Tibial nerve (tissue), 4 donors: Measurements from ENCODE around the gene APLP2. TPM values are rescaled to one million over a fixed set of nuclear protein-coding genes. Genes with fewer than 3 reads are reported as not detected.
"Not testable (repeated sequence)": the region's sequence is repeated elsewhere in the genome, so short reads cannot be mapped to it uniquely, and the experiment has no call there.

Experiments
- DNase-seq, 2 donors: peaks; one replicate each; pipeline ENCODE4 v3.0.0-alpha.2; 2019; ENCODE audit warnings: low spot score in 2 of 2
- H3K27ac ChIP-seq, 4 donors: fragments of 200-600 bp; sonication (generic) in 3 of 4; one replicate each; pipeline ENCODE4 v1.5.1; 2017 to 2019; ENCODE audit warnings: mild to moderate bottlenecking in 1 of 4
- H3K27me3 ChIP-seq, 2 donors: fragments of 200-600 bp; sonication (generic) in 1 of 2; one replicate each; pipeline versions ENCODE4 v1.5.1 to v1.6.0; 2017 to 2019
- H3K36me3 ChIP-seq, 3 donors: fragments of 200-600 bp; sonication (generic); one replicate each; pipeline ENCODE4 v1.5.1; 2018 to 2019
- H3K4me1 ChIP-seq, 4 donors: fragments of 200-600 bp; sonication (generic) in 3 of 4; one replicate each; pipeline ENCODE4 v1.5.1; 2017 to 2019
- H3K4me3 ChIP-seq, 4 donors: fragments of 200-600 bp; sonication (generic) in 3 of 4; one replicate each; pipeline ENCODE4 v1.5.1; 2017 to 2019; ENCODE audit warnings: mild to moderate bottlenecking in 1 of 4, moderate library complexity in 1 of 4
- H3K9me3 ChIP-seq, 4 donors: fragments of 200-600 bp; sonication (generic) in 3 of 4; one replicate each; pipeline ENCODE4 v1.5.1; 2017 to 2019
- CTCF ChIP-seq, 5 experiments: fragments of 200-600 bp in 3 of 5; fragments of 450-650 bp in 2 of 5; sonication (generic) in 3 of 5; IDR thresholded peaks; one replicate each; pipeline ENCODE4 v1.5.1; 2016 to 2019; ENCODE audit warnings: antibody characterized with exemption in 5 of 5, mild to moderate bottlenecking in 3 of 5, moderate library complexity in 2 of 5
- EP300 ChIP-seq, 2 donors: sonication (generic); formaldehyde crosslinking; IDR thresholded peaks; one replicate each; pipeline ENCODE4 v1.6.1; 2017; ENCODE audit warnings: antibody characterized with exemption in 2 of 2, mild to moderate bottlenecking in 1 of 2
- POLR2A ChIP-seq, 2 donors: fragments of 450-650 bp; IDR thresholded peaks; one replicate each; pipeline ENCODE4 v1.6.1; 2017; ENCODE audit warnings: antibody characterized with exemption in 2 of 2, mild to moderate bottlenecking in 2 of 2, moderate library complexity in 2 of 2
- WGBS, 2 donors: methylation state at CpG; one replicate each; pipeline ENCODE4 v1.1.5; 2018; 5-methylcytosine and 5-hydroxymethylcytosine counted together
- small RNA-seq: library from RNA; depleted of rRNA; stranded (forward); fragments of <200 nt; gene quantifications from one replicate; pipeline ENCODE3, GENCODE V24; 2016
- total RNA-seq, 4 donors: library from RNA; depleted of rRNA; stranded (reverse); fragments of >200 nt; gene quantifications; one replicate each; pipeline ENCODE4 v1.1.0, GENCODE V29; 2016

The APLP2 gene
- total RNA-seq, 4 donors from 2014 or later: 200 to 229 (median 212) TPM

DNA sequence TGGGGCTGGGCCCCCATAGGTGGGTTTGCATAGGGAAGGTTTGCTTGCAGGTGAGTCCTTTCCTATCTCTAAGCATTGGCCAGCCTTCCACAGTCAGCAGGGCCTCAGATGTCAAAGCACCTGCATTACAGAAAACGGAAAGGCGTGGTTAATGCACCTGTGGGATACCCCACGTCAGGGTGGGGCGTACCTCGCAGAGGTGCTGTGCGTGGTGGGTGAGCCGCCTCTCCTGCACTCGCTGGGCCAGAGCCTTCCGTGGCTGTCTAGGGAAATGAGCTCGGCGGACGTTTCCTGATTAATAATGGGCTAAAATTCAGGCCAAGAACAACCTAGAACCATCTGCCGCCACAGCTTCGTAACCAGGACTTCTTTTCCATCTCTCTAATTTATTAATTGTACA lies 122.2 kb downstream of the APLP2 start:
- H3K4me1 ChIP-seq: no peaks in the 10 kb centered on the region
- H3K4me3 ChIP-seq: no peak overlapping the region
- DNase-seq: no peak
- H3K36me3 ChIP-seq: no peaks in the 10 kb centered on the region
- no peaks in the 10 kb centered on the region for H3K9me3 ChIP-seq
- 90 to 93% methylated on average over 14 of the region's 14 CpGs for WGBS, 2 donors
- H3K27me3 ChIP-seq: no peaks in the 10 kb centered on the region
- no peak overlapping the region for H3K27ac ChIP-seq
- TF ChIP-seq POLR2A (IDR thresholded peaks at IDR 0.05) (no peak), EP300 (IDR thresholded peaks at IDR 0.05) (no peak), CTCF (IDR thresholded peaks at IDR 0.05) (no peak)

GRCh38 chr11:130192845-130193267 lies 123.2 kb downstream of the APLP2 start:
- Histone ChIP-seq H3K36me3 (no peaks in the 10 kb centered on the region), H3K4me1 (no peaks in the 10 kb centered on the region), H3K27me3 (no peaks in the 10 kb centered on the region), H3K9me3 (no peaks in the 10 kb centered on the region), H3K4me3 (no peak overlapping the region), H3K27ac (no peak overlapping the region)
- DNase-seq: no peak
- no peak for TF ChIP-seq POLR2A (IDR thresholded peaks at IDR 0.05)
- TF ChIP-seq CTCF (IDR thresholded peaks at IDR 0.05): no peak
- TF ChIP-seq EP300 (IDR thresholded peaks at IDR 0.05): no peak
- 68 to 75% methylated on average over 4 of the region's 4 CpGs for WGBS, 2 donors

- H3K4me3 ChIP-seq, H3K36me3 ChIP-seq, H3K27ac ChIP-seq, DNase-seq, H3K9me3 ChIP-seq, H3K4me1 ChIP-seq, H3K27me3 ChIP-seq: not testable (repeated sequence)
- 95% methylated on average over 14 of the region's 14 CpGs for WGBS, 2 donors
These were observed 123.9 kb downstream of the APLP2 start for GRCh38 chr11:130193551-130193950.

Small RNA genes lying within 50 kb of the gene (small RNA-seq; reads per million reads assigned to genes)
- gene RF00015 (not detected), gene RPL34P21 (not detected)

Other genes starting within 250 kb of the APLP2 start
- gene NFRKB, start 174.3 kb upstream of the APLP2 start, total RNA-seq: 10 to 100 TPM; 18.6 to 45.7 (median 30.7) TPM
- gene PRDM10, start 67.1 kb upstream of the APLP2 start, total RNA-seq: 10 to 100 TPM in 2 of 4 donors, 1 to 10 TPM in 2; 9.2 to 23.1 (median 11.0) TPM
- 10 to 100 TPM in 1 of 4 donors, 1 to 10 TPM in 3; 1.5 to 10.8 (median 2.6) TPM for gene ST14, start 89.9 kb downstream of the APLP2 start, total RNA-seq
- 10 to 100 TPM; 45.3 to 62.1 (median 55.8) TPM for gene ZBTB44, start 245.0 kb downstream of the APLP2 start, total RNA-seq